ENCODE measurements around the gene FAM50B. TPM values are rescaled to one million over a fixed set of nuclear protein-coding genes. Genes with fewer than 3 reads are reported as not detected.

The FAM50B gene
- total RNA-seq, 1 experiment from 2014 or later, result 3.3 TPM

DNA sequence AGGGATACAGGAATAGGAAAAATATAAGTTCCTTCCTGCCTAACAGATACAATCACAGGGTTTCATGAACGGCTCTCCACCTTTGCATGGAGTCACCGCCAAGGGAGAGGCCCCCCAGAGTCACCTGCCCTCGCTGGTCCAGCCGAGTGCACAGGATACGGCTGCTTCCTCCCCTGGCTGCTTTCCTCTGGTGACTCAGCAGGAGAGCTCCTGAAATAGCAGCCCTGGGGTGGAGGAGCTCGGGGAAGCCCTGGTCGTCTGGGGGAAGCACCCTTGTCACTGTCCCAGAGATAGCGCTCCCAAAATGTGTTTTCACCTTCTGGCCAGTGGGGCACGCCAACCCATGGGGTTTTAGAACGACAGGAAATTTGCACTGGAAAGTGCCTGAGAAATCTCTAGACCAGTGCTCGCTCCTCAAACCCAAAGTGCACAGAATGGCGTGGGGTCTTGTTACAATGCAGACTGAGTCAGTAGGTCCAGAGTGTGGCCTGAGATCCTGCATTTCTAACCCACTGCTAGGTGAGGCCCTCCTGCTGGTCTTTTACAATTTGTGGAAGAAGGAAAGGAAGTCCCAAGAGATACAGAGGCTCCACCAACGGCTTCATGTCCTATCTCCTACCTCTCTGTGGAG is 35.9 kb upstream of the FAM50B start:
- H3K36me3 Mint-ChIP-seq (ENCODE audit: insufficient read depth in 1 of 3, low read depth in 3 of 3), result no peaks in the 10 kb centered on the region
- Histone ChIP-seq H3K14ac (ENCODE audit: insufficient read depth, low read length) (no peak overlapping the region), H3K4me2 (ENCODE audit: insufficient read depth, insufficient read length, low read length) (no peak overlapping the region), H3K4me1 (ENCODE audit: insufficient read depth, low read length) (peaks cover 10% of the 10 kb centered on the region), H2BK15ac (ENCODE audit: low read depth, low read length) (no peak overlapping the region), H3K23me2 (ENCODE audit: insufficient read length, low read depth, low read length, poor library complexity, severe bottlenecking) (no peaks in the 10 kb centered on the region), H3K27me3 (ENCODE audit: insufficient read depth, low read length) (no peaks in the 10 kb centered on the region), H2BK20ac (ENCODE audit: low read depth, low read length, poor library complexity, severe bottlenecking) (no peak overlapping the region), H3K9ac (ENCODE audit: extremely low read depth, insufficient read length, low read length) (no peak overlapping the region), H2BK5ac (ENCODE audit: insufficient read length, low read length) (no peak overlapping the region), H3K9me3 (ENCODE audit: control insufficient read depth, low read depth, low read length) (no peaks in the 10 kb centered on the region), H3K79me1 (ENCODE audit: insufficient read depth, low read depth, low read length, poor library complexity, severe bottlenecking) (no peaks in the 10 kb centered on the region), H3K4ac (ENCODE audit: low read depth, low read length) (no peak overlapping the region), H4K91ac (ENCODE audit: insufficient read length, low read depth, low read length) (no peak overlapping the region), H3K79me2 (ENCODE audit: insufficient read depth, low read length) (no peaks in the 10 kb centered on the region), H2BK12ac (ENCODE audit: insufficient read length, low read depth, low read length) (no peak overlapping the region), H3K23ac (ENCODE audit: insufficient read length, low read depth, low read length) (no peak overlapping the region), H4K8ac (replicated peaks; ENCODE audit: insufficient read length, low read depth, low read length) (no peak overlapping the region), H2AFZ (ENCODE audit: low read length) (no peak overlapping the region), H3K18ac (ENCODE audit: insufficient read length, low read depth, low read length) (no peak overlapping the region), H2AK5ac (ENCODE audit: insufficient read length, low read length) (no peak overlapping the region), H2BK120ac (ENCODE audit: low read depth, low read length, poor library complexity, severe bottlenecking) (no peak overlapping the region), H4K20me1 (ENCODE audit: control insufficient read depth, insufficient read depth, insufficient read length) (no peaks in the 10 kb centered on the region), H3T11ph (ENCODE audit: low read length) (no peak overlapping the region), H3K56ac (ENCODE audit: insufficient read length, low read depth, low read length) (no peak overlapping the region), H3K27ac (ENCODE audit: insufficient read length, low read depth, low read length) (no peak overlapping the region), H4K5ac (ENCODE audit: insufficient read length, low read depth, low read length) (no peak overlapping the region)
- no peaks in the 10 kb centered on the region for H3K9me3 Mint-ChIP-seq
- TF ChIP-seq, protein P1, sequence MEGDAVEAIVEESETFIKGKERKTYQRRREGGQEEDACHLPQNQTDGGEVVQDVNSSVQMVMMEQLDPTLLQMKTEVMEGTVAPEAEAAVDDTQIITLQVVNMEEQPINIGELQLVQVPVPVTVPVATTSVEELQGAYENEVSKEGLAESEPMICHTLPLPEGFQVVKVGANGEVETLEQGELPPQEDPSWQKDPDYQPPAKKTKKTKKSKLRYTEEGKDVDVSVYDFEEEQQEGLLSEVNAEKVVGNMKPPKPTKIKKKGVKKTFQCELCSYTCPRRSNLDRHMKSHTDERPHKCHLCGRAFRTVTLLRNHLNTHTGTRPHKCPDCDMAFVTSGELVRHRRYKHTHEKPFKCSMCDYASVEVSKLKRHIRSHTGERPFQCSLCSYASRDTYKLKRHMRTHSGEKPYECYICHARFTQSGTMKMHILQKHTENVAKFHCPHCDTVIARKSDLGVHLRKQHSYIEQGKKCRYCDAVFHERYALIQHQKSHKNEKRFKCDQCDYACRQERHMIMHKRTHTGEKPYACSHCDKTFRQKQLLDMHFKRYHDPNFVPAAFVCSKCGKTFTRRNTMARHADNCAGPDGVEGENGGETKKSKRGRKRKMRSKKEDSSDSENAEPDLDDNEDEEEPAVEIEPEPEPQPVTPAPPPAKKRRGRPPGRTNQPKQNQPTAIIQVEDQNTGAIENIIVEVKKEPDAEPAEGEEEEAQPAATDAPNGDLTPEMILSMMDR (conservative IDR thresholded peaks at IDR 0.05), result no peak
- H3K4me3 Mint-ChIP-seq, result no peak overlapping the region
- H3K27ac Mint-ChIP-seq, result no peak overlapping the region
- peaks cover 21% of the 10 kb centered on the region in 2 experiments for H3K4me1 Mint-ChIP-seq
- WGBS (ENCODE audit: extremely low coverage, insufficient read length, low lambda C conversion rate), result no CpG with 5 or more reads among the region's 13 CpGs
- no peak for DNase-seq
- peaks cover 3% of the 10 kb centered on the region for H3K27me3 Mint-ChIP-seq (ENCODE audit: low read depth)
